ENCODE measurements around the gene ZNF658. TPM values are rescaled to one million over a fixed set of nuclear protein-coding genes. Genes with fewer than 3 reads are reported as not detected.
A peak's percentile ranks its signal among the peaks of the same experiment; 100 is the strongest.
"Not testable (repeated sequence)": the region's sequence is repeated elsewhere in the genome, so short reads cannot be mapped to it uniquely, and the experiment has no call there.

The ZNF658 gene
- total and polyA plus RNA-seq, 2 donors (not counting 1 experiment from before 2014, with no cell fraction given): 1.1 to 6.0 TPM

GRCh38 chr9:66881847-66882246, 18.7 kb upstream of the ZNF658 start:
- H3K4me1 Mint-ChIP-seq; H3K27ac ChIP-seq (ENCODE audit: low read length in 2 of 2); H3K9me3 Mint-ChIP-seq (ENCODE audit: insufficient read depth); H3K4me3 ChIP-seq (ENCODE audit: control extremely low read depth in 1 of 5, extremely low read depth in 1 of 5, insufficient read depth in 1 of 5, low read depth in 2 of 5, low read length in 4 of 5); DNase-seq; H3K27me3 ChIP-seq (replicated peaks in 1 of 4; ENCODE audit: control extremely low read depth in 1 of 4, control insufficient read depth in 3 of 4, insufficient read depth in 4 of 4, low read length in 3 of 4); H3K27ac Mint-ChIP-seq; H3K9ac ChIP-seq (ENCODE audit: low read length); intact Hi-C loops (cut with micrococcal nuclease); H3K4me1 ChIP-seq (ENCODE audit: control insufficient read depth in 2 of 2, insufficient read depth in 2 of 2, low read length in 2 of 2); H2AFZ ChIP-seq (ENCODE audit: insufficient read depth, low read depth, low read length, poor library complexity, severe bottlenecking); H3K27me3 Mint-ChIP-seq; H3K9me3 ChIP-seq (ENCODE audit: control extremely low read depth in 1 of 3, control insufficient read depth in 2 of 3, insufficient read depth in 1 of 3, low read length in 2 of 3); H4K20me1 ChIP-seq (ENCODE audit: control insufficient read depth, insufficient read depth, low read length, poor library complexity, severe bottlenecking); H3K79me2 ChIP-seq (ENCODE audit: control insufficient read depth, insufficient read depth, low read length); ATAC-seq (ENCODE audit: low read depth); H3K36me3 ChIP-seq (replicated peaks in 1 of 2; ENCODE audit: control extremely low read depth in 1 of 2, control insufficient read depth in 1 of 2, extremely low read depth in 1 of 2, insufficient read depth in 2 of 2, low read length in 1 of 2); CTCF ChIA-PET; H3K4me3 Mint-ChIP-seq; H3K4me2 ChIP-seq (replicated peaks; ENCODE audit: low read depth, low read length, poor library complexity, severe bottlenecking); POLR2A ChIA-PET: not testable (repeated sequence)
- no CpG with 5 or more reads among the region's 3 CpGs for WGBS (ENCODE audit: insufficient coverage)

- H3K4me3 ChIP-seq (ENCODE audit: control extremely low read depth in 1 of 5, extremely low read depth in 1 of 5, insufficient read depth in 1 of 5, low read depth in 2 of 5, low read length in 4 of 5); H4K20me1 ChIP-seq (ENCODE audit: control insufficient read depth, insufficient read depth, low read length, poor library complexity, severe bottlenecking); intact Hi-C loops (cut with micrococcal nuclease); H3K9me3 ChIP-seq (ENCODE audit: control extremely low read depth in 1 of 3, control insufficient read depth in 2 of 3, insufficient read depth in 1 of 3, low read length in 2 of 3); H3K27me3 ChIP-seq (replicated peaks in 1 of 4; ENCODE audit: control extremely low read depth in 1 of 4, control insufficient read depth in 3 of 4, insufficient read depth in 4 of 4, low read length in 3 of 4); H3K4me2 ChIP-seq (replicated peaks; ENCODE audit: low read depth, low read length, poor library complexity, severe bottlenecking); H3K27ac Mint-ChIP-seq; H3K4me1 Mint-ChIP-seq; H3K79me2 ChIP-seq (ENCODE audit: control insufficient read depth, insufficient read depth, low read length); H3K27me3 Mint-ChIP-seq; H3K36me3 ChIP-seq (replicated peaks in 1 of 2; ENCODE audit: control extremely low read depth in 1 of 2, control insufficient read depth in 1 of 2, extremely low read depth in 1 of 2, insufficient read depth in 2 of 2, low read length in 1 of 2); CTCF ChIA-PET; H3K4me3 Mint-ChIP-seq; H3K27ac ChIP-seq (ENCODE audit: low read length in 2 of 2); POLR2A ChIA-PET; DNase-seq; H3K4me1 ChIP-seq (ENCODE audit: control insufficient read depth in 2 of 2, insufficient read depth in 2 of 2, low read length in 2 of 2); ATAC-seq (ENCODE audit: low read depth); H3K9ac ChIP-seq (ENCODE audit: low read length); H2AFZ ChIP-seq (ENCODE audit: insufficient read depth, low read depth, low read length, poor library complexity, severe bottlenecking); H3K9me3 Mint-ChIP-seq (ENCODE audit: insufficient read depth): not testable (repeated sequence)
- no CpG with 5 or more reads among the region's 1 CpG for WGBS (ENCODE audit: insufficient coverage)
Observed at GRCh38 chr9:66890334-66890733, 10.2 kb upstream of the ZNF658 start.

- intact Hi-C loops (cut with micrococcal nuclease); H3K4me1 ChIP-seq (ENCODE audit: control insufficient read depth in 2 of 2, insufficient read depth in 2 of 2, low read length in 2 of 2); H3K27me3 Mint-ChIP-seq; H3K9me3 Mint-ChIP-seq (ENCODE audit: insufficient read depth); H4K20me1 ChIP-seq (ENCODE audit: control insufficient read depth, insufficient read depth, low read length, poor library complexity, severe bottlenecking); H3K4me1 Mint-ChIP-seq; H3K27ac Mint-ChIP-seq; ATAC-seq (ENCODE audit: low read depth); CTCF ChIA-PET; POLR2A ChIA-PET; H3K9me3 ChIP-seq (ENCODE audit: control extremely low read depth in 1 of 3, control insufficient read depth in 2 of 3, insufficient read depth in 1 of 3, low read length in 2 of 3); H3K36me3 ChIP-seq (replicated peaks in 1 of 2; ENCODE audit: control extremely low read depth in 1 of 2, control insufficient read depth in 1 of 2, extremely low read depth in 1 of 2, insufficient read depth in 2 of 2, low read length in 1 of 2); H3K27me3 ChIP-seq (replicated peaks in 1 of 4; ENCODE audit: control extremely low read depth in 1 of 4, control insufficient read depth in 3 of 4, insufficient read depth in 4 of 4, low read length in 3 of 4); H3K79me2 ChIP-seq (ENCODE audit: control insufficient read depth, insufficient read depth, low read length); DNase-seq; H3K27ac ChIP-seq (ENCODE audit: low read length in 2 of 2): not testable (repeated sequence)
- peak overlapping the region; percentile 62 for H3K9ac ChIP-seq (ENCODE audit: low read length)
- peak overlapping the region; percentile 68 for H2AFZ ChIP-seq (ENCODE audit: insufficient read depth, low read depth, low read length, poor library complexity, severe bottlenecking)
- peak overlapping the region in 4 of 5 experiments; percentile 39 to 57 (median 44) for H3K4me3 ChIP-seq (ENCODE audit: control extremely low read depth in 1 of 5, extremely low read depth in 1 of 5, insufficient read depth in 1 of 5, low read depth in 2 of 5, low read length in 4 of 5)
- peak overlapping the region; percentile 99 for H3K4me3 Mint-ChIP-seq
- no CpG with 5 or more reads among the region's 8 CpGs for WGBS (ENCODE audit: insufficient coverage)
- peak overlapping the region; percentile 30 for H3K4me2 ChIP-seq (replicated peaks; ENCODE audit: low read depth, low read length, poor library complexity, severe bottlenecking)
Observed at GRCh38 chr9:66901141-66901540, 616 bp downstream of the ZNF658 start.

GRCh38 chr9:66909560-66909959, 9.0 kb downstream of the ZNF658 start:
- intact Hi-C loops (cut with micrococcal nuclease); CTCF ChIA-PET; H3K4me3 Mint-ChIP-seq; H2AFZ ChIP-seq (ENCODE audit: insufficient read depth, low read depth, low read length, poor library complexity, severe bottlenecking); DNase-seq; H4K20me1 ChIP-seq (ENCODE audit: control insufficient read depth, insufficient read depth, low read length, poor library complexity, severe bottlenecking); H3K27ac Mint-ChIP-seq; H3K27ac ChIP-seq (ENCODE audit: low read length in 2 of 2); H3K79me2 ChIP-seq (ENCODE audit: control insufficient read depth, insufficient read depth, low read length); H3K27me3 ChIP-seq (replicated peaks in 1 of 4; ENCODE audit: control extremely low read depth in 1 of 4, control insufficient read depth in 3 of 4, insufficient read depth in 4 of 4, low read length in 3 of 4); H3K4me1 ChIP-seq (ENCODE audit: control insufficient read depth in 2 of 2, insufficient read depth in 2 of 2, low read length in 2 of 2); ATAC-seq (ENCODE audit: low read depth); H3K9me3 ChIP-seq (ENCODE audit: control extremely low read depth in 1 of 3, control insufficient read depth in 2 of 3, insufficient read depth in 1 of 3, low read length in 2 of 3); H3K4me1 Mint-ChIP-seq; POLR2A ChIA-PET; H3K4me2 ChIP-seq (replicated peaks; ENCODE audit: low read depth, low read length, poor library complexity, severe bottlenecking); H3K9me3 Mint-ChIP-seq (ENCODE audit: insufficient read depth); H3K4me3 ChIP-seq (ENCODE audit: control extremely low read depth in 1 of 5, extremely low read depth in 1 of 5, insufficient read depth in 1 of 5, low read depth in 2 of 5, low read length in 4 of 5); H3K27me3 Mint-ChIP-seq; H3K9ac ChIP-seq (ENCODE audit: low read length); H3K36me3 ChIP-seq (replicated peaks in 1 of 2; ENCODE audit: control extremely low read depth in 1 of 2, control insufficient read depth in 1 of 2, extremely low read depth in 1 of 2, insufficient read depth in 2 of 2, low read length in 1 of 2): not testable (repeated sequence)
- no CpG with 5 or more reads among the region's 2 CpGs for WGBS (ENCODE audit: insufficient coverage)
